Umbilical cord (tissue), 2 donors: ENCODE measurements around the gene GPR39. TPM values are rescaled to one million over a fixed set of nuclear protein-coding genes. Genes with fewer than 3 reads are reported as not detected.
"Not testable (repeated sequence)": the region's sequence is repeated elsewhere in the genome, so short reads cannot be mapped to it uniquely, and the experiment has no call there.

Experiments used
- DNase-seq: peaks from one replicate; pipeline ENCODE4 v3.0.0-alpha.2; 2015; ENCODE audit warnings: low spot score
- total RNA-seq: library from RNA; depleted of rRNA; stranded (reverse); fragments of >200 nt; gene quantifications from one replicate; pipeline ENCODE4 v1.2.3, GENCODE V29; 2014; ENCODE audit warnings: low replicate concordance; ENCODE audit not compliant: insufficient read depth

GPR39 gene
- total RNA-seq, 1 donor from 2014 or later, result 7.7 TPM

DNA sequence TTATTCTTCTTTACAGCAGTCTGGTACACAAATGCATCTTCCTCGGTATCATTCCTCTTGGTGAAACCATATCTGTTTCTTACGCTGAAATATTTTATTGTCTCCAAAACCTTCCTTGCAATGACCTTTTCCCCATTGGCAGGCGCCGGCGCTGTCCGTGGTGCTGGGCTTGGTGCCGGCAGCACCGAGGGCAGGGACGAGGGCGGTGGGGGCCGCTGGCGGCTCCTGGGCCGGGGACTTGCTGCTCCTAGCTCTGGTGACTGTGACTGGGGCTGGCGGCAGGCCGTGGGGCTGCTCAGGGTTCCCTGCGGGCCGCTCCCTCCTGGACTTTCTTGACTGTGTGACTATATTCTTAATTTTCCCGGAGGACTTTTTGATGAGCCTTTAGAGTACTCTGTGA, 72.5 kb downstream of the GPR39 start:
- peak; percentile 9 for DNase-seq

DNA sequence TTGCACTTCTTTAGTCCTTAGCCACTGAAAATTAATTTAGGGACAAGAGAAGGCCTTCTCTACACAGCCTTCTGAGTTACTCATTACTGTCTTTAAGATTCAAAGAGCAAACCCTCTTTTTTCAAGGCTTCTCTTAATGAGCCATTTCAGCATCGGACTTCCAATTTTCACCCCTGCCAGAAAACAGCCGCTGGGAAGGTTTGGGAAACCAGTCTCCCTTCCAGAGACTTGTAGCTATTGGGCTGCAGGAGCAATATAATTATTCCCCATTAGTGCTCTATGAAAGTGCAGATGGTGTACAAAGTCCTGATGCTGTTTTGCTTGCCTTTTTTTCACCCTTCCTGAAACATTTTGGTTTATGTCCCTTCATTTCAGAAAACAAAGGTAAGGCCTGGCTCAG, 79.3 kb downstream of the GPR39 start:
- DNase-seq, result no peak

DNA sequence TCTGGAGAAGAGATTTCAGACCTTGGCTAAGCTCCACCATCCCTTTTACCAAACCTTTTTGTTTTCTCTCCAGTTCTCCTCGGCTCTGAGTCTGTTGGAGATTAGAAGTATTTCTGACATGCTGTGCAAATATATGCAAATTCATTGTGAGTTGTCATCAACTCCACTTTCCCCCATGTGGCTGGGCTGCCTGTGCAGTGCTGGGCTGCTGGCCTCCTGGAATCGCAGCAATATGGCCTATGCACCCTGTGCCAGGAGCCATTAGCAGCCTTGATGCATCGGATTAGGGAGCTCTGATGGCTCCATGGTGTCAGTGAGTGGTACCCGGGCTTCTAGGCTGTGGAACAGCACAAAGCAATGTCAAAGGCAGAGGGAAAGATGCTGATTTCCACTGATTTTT, 80.0 kb downstream of the GPR39 start:
- no peak for DNase-seq

DNA sequence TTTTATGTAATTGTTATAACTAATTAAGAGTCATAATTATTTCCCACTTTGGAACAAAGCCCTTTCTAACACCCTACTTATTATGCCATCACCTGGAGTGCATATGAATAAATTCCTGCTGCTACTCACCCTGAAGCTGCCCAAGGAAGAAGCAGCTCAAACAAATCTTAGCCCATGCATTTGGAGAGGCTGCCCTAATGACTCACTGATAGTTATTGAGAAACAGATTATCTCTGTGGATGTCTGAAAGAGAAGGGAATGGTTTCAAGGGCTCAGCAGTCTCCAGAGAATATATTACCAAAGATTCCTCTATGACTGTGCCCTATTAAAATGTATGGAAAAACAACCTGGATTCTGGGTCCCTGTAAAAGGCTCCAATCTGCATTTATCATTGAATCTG, 81.0 kb downstream of the GPR39 start:
- peak; percentile 2 for DNase-seq

DNA sequence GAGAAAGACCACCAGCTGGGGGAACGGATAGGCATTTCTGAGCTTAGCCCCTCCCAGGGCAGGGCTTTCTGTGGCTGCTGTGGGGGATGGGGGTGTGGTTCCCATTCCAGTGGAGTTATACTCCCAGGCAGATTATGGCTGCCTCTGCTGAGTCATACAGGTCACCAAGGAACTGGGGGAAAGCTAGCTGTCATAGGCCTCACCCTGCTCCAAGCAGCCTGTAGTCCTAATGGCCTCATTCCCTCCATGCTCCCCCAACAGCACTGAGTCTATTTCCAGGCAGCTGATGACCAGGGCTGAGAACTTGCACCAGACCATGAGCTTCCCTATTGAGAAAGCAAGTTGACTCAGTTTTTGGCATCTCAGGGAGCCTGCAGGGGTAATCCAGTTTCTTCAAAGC, 87.1 kb downstream of the GPR39 start:
- no peak for DNase-seq

DNA sequence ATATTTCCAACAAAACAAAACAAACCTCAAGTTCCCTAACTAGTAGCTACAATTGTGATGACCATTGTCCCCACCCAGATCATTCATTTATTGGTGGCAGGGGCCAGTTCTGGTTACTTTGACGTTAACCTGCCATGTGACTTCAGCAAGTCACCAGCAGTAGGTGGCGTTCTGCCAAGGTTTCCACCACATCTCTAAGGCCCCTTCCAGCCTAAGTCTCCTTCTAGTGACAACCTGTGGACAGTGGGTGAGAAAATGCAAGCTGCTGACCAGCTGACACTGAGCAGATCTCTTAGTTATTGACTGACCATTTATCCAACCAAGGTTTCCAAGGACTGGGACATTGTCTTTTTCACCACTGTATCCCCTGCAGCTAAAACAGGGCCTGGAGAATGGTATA, 98.4 kb downstream of the GPR39 start:
- DNase-seq, result no peak

DNA sequence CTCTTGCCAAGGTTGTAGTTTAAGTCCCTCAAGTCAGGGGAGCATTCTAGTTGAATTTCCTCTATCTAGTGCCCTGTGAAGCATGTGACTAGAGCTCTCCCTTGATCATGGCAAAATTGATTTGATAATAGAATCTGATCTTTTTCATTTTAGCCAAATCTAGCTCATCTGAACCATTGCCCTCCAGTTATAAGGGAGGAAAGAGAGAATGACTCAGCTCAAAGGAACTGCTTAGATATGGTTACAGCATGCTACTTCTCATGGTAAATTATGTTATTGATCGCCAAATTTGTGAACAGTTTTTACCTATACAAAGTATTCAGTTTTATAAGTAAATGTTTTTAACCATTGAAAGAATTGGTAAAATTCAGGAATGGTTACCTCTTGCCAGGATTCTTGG, 100.8 kb downstream of the GPR39 start:
- DNase-seq, result no peak

DNA sequence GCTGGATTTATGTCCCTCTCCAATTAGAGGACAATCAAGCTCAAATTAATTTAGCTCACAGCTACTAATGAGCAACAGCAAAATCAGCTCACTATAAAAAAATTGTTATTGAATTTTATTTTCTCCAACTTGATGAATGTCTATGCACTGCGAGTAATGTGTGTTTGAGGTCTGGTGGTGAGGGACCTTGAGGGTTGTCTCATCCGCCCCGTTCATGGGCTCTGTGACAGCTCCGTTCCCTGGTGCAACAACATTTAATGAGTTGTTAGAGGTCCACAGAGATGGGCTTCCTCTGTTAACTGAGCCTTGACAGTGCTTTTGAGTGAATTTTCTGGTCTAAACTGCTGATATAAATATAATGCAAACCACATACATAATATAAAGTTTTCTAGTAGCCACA, 101.7 kb downstream of the GPR39 start:
- DNase-seq, result no peak

DNA sequence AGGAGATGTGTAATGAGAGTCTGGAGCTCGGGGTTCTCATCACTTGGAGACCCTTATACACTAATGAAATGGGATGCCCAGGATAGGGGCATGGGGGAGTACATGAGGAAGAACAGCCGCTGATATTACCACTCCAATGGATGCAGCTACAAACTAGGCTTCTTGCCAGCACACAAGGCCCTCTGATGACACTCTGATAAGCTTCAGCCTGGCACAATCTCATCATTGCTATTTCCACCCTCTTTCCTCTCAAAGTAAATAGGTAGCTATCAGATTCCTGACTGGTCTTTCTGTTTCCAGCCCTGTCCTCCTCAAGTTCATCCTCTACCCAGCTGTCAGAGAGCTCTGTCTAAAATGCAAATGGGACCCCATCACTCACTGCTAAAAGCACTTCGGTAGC, 103.0 kb downstream of the GPR39 start:
- no peak for DNase-seq

DNA sequence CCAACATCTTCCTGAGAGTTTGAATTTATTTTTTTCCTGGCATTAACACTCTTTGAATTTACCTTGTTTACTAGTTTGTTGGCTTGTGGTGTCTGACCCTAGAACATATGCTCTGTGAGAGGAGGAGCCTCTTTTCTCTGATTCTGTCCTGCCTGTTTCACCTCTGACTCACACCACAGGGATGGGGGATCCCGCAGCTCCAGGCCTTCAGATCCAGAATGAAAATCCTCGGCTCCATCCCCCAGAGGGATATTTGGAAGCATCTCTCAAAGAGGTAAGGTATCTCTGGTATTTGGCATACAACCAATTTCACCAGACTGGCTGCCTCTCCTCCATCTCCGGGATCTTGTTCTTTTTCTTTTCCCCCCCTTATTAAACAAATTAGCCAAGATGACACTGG, 104.7 kb downstream of the GPR39 start:
- no peak for DNase-seq

DNA sequence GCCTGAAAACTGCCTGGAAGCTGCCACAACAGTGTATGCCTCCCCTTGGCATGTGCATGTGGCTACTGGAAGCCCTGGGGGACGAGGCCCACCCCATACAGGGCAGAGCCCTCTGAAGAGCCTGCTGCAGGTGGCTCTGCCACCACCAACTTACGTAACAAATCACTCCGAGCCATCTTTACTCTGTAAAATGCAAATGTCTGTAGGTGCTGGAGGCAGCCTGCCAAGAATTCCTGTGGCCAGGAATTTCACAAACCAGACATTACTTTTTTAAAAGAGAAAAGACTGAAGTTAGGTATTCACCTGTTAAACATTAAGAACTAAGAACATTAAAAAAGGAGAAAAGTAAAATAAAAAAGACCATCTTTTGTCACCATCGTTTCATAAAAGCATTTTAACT, 106.3 kb downstream of the GPR39 start:
- DNase-seq, result no peak

DNA sequence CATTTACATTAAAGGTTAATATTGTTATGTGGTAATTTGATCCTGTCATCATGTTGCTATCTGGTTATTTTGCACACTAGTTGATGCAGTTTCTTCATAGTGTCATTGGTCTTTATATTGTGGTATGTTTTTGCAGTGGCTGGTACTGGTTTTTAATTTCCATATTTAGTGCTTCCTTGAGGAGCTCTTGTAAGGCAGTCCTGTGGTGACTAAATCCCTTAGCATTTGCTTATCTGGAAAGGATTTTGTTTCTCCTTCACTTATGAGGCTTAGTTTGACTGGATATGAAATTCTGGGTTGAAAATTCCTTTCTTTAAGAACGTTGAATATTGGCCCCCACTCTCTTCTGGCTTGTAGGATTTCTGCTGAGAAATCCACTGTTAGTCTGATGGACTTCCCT, 120.5 kb downstream of the GPR39 start:
- not testable (repeated sequence) for DNase-seq

DNA sequence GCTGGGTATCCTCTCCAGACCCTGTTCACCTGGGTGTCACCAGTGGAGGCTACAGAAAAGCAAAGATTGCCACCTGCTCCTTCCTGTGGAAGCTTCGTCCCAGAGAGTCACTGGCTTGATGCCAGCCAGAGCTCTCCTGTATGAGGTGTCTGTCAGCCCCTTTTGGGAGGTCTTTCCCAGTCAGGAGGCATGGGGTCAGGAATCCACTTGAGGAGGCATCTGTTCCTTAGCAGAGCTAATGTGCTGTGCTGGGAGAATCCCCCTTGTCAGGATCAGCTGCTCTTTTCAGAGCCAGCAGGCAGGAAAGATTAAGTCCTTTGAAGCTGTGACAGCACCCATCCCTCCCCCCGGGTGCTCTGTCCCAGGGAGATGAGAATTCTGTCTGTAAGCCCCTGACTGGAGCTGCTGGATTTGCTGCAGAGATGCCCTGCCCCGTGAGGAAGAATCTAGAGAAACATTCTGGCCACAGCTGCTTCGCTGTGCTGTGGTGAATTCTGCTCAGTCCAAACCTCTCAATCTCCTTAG, 121.8 kb downstream of the GPR39 start:
- DNase-seq, result peak; percentile 20

DNA sequence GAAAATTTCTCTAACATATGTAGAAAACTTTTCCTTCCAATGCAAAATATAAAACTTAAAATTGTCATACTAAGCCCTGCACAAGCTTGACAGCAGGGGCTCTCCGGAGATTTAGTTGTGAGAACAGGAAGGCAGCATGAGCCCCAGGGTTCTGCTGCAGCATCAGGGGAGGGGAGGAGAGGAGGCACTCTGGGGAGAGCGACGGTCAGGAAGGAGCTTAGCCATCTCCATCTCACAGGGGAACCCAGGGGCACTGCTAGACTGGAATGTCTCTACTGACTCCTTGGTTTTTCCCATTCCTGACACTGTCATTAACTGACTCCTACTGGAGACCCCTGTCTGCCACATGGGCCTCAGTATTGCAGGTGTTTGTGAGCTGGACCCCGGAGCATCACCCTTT, 123.6 kb downstream of the GPR39 start:
- no peak for DNase-seq

DNA sequence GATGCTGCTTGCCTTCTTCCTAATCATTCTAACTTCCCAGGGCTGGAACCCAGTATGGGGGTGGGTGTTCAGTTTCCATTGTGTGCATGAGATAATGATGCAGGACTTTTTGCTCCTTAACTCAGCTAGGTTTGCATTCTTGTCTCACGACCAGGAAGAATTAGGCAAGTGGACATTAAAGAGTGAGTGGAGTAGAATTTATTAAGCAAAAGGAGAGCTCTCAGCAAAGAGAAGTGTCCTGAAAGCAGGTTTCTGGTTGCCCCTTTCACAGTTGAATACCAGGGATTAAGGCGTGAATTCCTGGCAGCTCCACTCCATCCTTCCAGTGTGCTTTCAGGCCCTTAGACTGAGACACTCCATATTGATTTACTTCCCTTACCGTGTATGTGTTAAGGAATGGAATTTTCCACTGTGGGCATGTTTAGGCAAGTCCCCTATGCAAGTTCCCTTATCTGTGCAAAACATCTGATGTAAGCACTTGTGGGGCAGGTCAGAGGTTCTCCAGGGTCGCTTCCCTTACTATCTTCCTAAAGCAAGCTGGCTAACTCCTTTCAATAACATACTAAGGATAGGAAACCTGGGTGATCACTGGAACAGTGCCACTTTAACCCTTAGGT, 126.5 kb downstream of the GPR39 start:
- no peak for DNase-seq

DNA sequence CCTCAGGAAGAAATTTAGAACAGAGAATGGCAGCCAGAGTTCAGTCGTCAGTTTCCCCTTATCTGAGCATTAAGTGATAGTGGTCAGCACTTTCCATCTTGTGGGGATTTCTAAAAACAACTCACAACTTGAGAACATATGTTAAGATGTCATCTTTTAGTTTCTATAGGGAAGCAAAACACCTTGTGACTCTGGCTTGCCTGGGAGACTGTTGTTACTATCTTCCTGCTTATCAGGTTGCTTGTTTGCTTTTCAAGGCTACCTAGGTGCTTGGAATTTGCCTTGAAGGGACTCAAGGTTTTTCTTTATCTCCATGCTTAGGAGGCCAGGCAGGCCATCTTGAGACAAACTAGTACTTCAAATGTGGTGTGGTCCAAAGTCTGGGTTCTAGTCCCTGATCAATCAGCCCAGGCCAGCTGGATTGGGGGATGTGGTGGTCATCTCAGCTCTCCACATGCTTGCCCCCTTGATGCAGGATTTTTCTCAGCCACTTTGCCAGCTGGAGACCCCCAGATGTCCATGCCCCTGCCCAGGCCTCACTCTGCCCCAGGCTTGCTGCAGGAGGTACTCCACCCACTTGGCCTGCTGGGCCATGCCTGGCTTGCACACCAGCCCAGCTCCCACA, 127.5 kb downstream of the GPR39 start:
- DNase-seq, result no peak

DNA sequence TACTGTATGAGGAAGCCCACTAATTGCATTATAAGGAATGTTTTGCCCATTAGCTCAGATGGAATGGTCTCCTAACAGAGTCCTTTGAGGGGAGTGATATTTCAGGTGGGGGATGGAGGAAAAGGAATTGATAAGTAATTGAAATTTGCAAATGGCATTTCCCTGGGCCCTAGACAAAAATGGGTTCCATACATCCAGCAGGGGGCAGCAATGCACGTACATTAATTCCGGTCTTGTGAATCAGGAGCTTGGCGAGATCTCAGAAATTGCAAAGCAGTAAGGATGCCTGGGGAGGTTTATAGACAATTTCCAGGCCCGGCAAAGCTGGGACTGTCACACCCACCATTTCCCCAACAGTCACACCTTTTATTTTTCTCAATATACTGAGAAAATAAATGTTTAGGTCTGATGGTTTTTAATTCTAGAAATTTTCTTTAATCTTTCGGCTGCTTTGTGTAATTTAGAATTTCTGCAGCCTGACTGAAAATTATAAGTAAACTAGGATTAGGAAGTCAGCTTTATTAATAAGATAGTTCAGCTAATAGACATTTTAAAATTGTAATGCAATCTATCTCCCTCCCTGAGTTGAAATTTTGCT, 130.6 kb downstream of the GPR39 start:
- peak; percentile 81 for DNase-seq

DNA sequence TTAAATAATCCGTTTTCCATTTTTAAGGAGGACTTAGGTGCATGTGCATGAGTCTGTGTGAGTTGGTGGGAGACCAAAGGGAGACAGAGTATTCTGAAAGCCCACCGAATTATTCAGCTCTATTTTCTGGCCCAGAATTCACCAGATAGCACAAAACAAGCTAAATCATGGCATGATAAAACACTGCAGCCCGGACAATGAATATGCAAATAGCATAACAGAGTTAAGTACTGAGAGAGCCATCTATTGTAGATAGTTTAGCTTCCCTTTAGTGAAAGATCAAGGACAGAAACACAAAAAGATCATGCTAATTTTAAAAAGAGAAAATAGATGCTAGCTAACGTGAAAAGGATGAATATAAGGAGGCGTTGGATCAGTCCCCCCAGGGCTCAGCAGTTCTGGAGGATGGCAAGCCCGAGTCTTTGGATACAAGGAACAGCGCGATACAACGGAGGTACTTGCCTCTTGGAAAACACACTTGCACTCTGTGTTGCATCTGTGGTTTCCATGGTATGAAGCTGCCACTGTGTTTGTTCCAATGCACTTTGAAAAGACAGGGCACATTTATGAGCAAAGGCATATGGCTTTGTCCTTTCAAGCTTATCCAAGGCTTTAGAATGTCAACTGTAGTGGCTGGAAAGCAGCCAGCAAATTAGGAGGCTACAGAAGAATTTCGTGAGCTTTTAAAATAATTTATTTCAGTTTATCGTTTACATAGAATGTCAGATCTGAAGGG, 133.5 kb downstream of the GPR39 start:
- DNase-seq, result peak; percentile 14

DNA sequence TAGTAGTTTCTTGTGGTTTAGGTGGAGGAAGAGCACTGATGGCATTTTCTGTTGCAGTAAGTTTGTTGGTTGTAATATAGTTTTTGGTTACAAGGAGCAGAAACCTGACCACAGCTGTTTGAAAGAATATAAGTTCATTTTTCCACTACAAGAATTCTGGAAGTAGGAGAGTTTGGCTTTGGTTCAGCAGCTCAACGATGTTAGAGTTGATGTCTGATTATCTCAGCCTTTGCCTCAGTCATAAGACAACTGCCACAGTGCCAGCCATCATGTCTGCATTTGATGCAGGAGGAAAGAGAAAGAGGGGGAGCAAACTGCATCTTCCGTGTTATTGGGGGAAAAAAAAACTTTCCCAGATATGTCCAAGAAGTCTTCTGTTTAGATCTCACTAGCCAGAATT, 134.3 kb downstream of the GPR39 start:
- DNase-seq, result no peak

DNA sequence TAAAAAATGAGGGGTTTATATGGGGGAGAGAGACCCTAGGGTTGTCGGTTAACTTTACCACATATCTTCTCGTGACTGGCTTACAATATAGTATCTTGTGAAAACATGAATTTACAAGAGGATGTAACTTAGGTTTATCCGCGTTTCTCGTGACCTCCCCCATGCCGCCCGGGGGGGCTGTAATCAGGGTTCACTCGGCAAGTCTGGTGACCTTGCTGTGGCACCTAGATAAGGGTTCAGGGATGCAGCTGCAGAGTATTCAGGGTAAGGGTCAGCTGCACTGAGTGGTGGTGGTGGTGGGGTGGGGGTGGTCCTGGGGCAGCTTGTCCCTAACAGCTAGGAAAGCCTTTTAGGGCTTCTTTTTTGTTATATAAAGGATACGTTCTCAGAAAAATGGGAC, 141.1 kb downstream of the GPR39 start:
- DNase-seq, result no peak

DNA sequence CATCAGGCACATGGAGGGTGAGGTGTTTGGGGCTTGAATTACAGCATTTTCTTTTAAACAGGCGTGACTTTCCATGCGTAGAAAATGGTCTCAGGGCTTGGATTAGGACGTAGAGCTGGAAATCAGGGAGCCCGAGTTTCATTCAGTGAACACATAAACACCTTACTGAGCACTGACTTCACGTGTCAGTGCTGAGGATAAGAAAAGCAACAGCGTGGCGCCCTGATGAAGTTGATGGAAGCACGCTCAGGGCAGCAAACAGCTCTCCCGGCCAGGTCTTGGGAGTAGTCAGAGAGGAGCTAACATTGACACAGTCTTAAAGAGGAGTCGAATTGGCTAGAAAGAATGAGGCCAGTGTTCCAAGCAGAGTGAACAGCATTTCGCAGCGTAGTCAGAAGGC, 142.7 kb downstream of the GPR39 start:
- DNase-seq, result no peak

DNA sequence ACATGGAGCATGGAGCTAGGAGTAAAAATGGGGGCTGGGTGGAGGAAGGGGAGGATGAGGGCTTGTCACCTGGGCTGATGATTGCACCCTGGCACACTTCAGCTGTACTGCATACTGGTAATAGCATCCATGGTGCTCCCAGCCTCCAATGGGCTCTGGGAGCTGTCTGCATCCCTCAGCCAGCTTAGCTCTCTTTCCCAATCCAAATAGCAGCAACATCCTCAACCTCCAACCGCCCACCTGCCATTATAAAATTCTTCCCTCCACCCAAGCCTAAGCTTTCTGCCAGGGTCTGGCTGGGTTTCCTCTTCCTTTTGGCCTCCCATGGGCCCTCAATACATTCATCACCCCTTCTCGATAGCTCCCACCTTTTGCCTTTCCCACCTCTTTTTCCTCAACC, 143.3 kb downstream of the GPR39 start:
- DNase-seq, result no peak

DNA sequence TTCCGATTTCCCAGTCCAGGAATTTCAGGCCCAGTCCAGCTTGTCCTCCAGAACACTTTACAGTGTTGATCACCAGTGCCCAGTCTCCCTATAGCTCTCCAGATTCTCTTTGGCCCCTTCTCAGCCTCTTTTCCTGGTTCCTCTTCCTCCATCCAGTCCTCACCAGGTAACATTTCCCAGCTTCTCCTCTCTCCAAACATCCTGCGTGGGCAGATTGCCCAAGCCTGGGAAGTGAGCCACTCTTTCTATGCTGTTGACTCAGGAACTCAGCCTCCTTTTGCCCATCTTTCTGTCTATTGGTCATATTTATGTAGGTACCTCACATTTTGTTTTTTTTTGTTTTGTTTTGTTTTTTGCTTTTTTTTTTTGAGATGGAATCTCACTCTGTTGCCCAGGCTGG, 144.0 kb downstream of the GPR39 start:
- no peak for DNase-seq
